GM19328 (cell line): Measurements from ENCODE around the gene RAX.

Experiments
- ATAC-seq: cut with Tn5 transposase; IDR thresholded peaks from one replicate; pipeline ENCODE4 v1.9.1; 2021; ENCODE audit warnings: mild to moderate bottlenecking, moderate library complexity; ENCODE audit not compliant: unreplicated experiment

Gene RAX

GRCh38 chr18:59272891-59273758, at the start of gene RAX:
RAX (minus strand) TSS chr18:59273454; CDS start chr18:59273206, 248 bp downstream.
- ATAC-seq: no peak

- no peak for ATAC-seq
Measured at GRCh38 chr18:59318460-59319050, 45.3 kb upstream of the RAX start, which contains the start of gene CPLX4. CPLX4 (minus strand) TSS chr18:59318649; CDS start chr18:59318462, 187 bp downstream.

DNA sequence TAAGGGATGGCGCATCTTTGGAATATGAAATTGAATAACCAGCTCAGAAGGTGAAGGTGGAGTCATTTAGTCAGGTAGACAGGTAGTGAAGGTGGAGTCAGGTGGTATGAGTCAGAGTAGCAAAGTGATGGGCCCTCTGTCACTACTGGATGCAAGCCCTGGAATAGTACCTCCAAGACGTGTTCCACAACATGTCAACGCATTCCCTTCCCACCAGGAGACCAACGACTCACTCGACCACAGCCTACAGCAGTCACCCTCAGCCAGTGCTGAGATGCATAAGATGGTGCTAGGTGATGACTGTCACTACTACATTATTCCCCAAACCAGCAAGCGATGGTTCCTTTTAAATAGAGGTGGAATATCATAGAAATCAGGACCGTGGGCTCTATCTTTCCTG, 38.4 kb upstream of the RAX start:
- ATAC-seq: no peak

GRCh38 chr18:59308938-59309260, 35.6 kb upstream of the RAX start:
- no peak for ATAC-seq

GRCh38 chr18:59308248-59308937, 35.1 kb upstream of the RAX start:
- ATAC-seq: peak; percentile 89

DNA sequence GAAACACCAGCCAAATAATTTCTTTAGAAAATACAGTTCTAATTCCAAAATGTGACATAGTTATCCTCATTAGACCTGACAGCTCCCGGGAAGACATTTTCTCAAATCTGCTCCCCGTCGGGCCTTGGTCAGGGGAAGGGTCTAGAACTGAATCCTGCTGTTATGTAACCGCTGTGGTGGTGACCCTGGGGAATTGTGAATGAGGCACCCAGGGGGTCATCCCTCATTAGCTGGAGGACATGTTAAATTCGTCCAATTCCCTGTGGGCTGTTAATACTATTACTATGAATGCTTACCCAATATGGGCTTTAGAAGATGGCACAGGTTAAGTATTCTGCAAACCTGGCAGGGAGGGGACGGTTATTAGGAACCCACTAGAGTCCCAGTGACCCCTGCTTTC, 33.4 kb upstream of the RAX start:
- ATAC-seq: no peak

DNA sequence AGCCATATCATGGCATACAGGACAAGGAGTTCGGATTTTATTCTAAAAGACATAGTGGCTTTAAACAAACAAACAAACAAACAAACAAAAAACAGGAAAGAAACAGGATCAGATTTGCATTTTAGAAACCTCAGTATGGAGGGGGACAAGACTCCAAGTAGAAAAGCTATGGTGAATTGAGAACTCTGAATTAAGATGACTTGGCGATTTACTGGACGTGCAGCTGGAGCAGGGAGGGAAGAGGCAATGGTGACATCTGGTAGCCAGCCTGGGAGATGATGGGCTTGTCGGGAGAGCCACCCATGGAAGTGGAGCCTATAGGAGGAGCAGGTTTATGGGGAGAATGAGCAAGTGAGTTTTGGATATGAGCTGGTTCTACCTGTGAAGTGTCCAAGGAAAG, 32.0 kb upstream of the RAX start:
- ATAC-seq: no peak

- ATAC-seq: no peak
Measured at GRCh38 chr18:59303656-59304195, 30.5 kb upstream of the RAX start.

DNA sequence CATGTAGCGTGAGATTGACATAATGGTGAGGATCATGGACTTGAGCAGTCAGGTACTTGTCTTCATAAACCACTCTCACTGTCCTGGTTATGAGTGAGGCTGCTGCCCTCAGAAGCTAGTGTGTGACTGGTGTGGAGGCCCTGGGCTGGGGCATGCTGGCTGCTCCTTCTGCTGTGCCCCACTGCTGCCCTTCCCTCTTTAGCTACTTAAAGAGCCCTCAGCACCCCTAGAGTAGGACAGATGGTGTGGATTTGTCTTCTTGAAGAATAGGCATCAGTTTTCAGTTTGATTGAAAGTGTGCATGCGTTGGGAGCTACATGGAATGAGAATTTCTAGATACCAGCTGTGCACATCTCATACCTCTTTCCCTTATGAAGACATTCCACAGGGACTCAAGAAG, 29.8 kb upstream of the RAX start:
- no peak for ATAC-seq

- no peak for ATAC-seq
Measured at GRCh38 chr18:59301929-59302328, 28.7 kb upstream of the RAX start.

DNA sequence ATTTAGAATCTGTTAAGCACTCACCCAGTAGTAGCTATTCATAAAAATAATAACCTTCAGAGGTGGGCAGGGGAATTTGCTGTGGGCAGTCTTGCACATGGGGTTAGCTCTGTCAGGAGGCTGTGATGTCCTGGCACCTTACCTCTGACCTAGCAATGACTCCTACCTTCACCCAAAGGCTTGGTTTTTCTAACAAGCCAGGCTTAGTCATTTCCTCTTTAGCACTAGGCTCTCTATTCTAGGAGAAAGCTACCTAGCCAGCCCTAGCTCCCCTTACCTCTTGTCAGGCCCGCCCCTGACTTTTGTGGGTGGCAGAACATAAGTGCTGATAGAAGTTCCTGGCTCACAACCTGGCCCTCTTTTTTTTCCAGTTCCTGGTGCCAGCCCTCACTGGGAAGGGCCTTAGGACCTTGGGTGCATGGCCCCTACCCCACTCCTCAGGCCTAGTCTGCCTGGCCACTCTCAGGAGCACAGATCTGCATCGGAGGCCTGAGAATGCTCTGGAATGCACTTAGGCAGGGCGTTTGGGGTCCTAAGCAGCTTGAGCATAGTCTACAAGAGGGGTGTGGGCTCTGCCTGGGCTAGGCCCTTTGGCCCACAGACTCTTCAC, 27.5 kb upstream of the RAX start:
- no peak for ATAC-seq

DNA sequence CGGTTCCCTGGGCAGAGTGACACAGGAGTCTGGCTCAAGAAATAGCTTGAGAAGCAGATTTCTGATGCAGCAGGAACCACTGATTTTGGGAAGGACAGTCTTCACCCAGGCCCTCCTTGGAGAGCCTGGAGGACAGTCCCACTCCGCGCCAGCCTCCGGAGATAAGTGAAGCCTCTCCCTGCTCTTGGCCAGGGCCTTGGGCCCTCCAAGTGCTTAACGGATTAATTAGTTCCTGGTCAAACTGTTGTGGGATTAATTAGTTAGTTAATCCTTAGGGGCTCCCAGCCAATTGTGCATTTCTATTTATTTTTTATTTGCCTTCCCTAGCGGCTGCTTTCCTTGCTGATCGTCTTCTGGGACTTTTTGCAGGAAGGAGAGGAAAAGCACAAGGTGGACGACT, 25.6 kb upstream of the RAX start:
- ATAC-seq: no peak

DNA sequence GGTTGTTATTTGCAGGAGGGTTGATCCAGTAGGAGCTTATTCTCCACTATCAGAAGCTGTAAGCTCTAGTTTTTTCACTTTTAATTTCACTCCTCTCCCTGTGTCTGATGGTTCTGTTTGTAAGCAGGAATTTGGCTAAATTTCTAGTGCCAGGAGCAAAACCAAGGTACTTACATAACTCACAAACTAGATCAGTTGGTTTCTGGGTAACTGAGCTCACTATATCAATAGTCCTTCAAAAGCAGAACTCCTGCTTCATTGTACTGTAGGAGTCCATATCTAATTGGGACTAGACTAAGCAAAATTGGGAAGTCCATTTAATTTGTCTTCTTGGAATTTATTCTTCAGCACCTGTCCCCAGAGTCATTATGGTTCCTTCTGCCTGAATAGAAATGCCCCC, 20.1 kb upstream of the RAX start:
- no peak for ATAC-seq

- no peak for ATAC-seq
Measured at GRCh38 chr18:59286341-59286740, 13.1 kb upstream of the RAX start.

- no peak for ATAC-seq
Measured at GRCh38 chr18:59282341-59282740, 9.1 kb upstream of the RAX start.

- ATAC-seq: no peak
Measured at GRCh38 chr18:59279722-59280121, 6.5 kb upstream of the RAX start.

DNA sequence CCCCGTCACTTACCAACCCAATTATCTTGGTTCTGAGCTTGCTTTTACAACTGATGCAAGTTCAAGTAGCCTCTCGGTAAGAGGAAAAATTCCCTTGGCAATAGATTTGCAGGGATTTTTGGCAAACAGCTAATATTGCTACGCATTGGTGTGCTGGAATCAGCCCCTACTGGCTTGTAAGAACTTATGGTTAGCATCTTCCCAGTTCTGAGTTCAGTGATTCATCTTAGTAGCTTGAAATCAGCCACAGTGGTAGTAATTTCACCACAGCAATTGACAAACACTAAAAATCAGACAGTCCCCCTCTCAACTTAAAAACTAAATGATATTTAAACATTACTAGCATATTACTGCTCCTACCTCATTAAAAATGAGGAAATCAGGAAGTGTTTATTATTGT, 5.9 kb upstream of the RAX start:
- no peak for ATAC-seq

DNA sequence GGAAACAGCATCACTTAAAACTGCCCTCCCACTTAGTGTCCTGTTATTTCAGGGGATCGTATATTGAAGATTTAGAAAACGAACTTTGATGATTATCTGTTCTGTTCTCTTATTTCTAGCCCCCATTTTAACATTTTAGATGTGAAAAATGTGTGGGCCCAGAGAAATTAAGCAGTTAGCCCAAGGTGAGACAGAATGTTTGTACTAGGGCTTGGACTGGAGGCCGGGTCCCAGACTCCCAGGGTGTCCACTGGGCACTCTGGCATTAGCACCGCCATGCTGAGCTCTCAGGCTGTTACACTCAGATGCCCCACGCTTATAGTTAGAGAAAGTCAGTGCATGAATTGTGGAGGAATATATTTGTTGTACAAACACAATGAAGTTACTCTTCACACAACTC, 5.5 kb upstream of the RAX start:
- no peak for ATAC-seq

DNA sequence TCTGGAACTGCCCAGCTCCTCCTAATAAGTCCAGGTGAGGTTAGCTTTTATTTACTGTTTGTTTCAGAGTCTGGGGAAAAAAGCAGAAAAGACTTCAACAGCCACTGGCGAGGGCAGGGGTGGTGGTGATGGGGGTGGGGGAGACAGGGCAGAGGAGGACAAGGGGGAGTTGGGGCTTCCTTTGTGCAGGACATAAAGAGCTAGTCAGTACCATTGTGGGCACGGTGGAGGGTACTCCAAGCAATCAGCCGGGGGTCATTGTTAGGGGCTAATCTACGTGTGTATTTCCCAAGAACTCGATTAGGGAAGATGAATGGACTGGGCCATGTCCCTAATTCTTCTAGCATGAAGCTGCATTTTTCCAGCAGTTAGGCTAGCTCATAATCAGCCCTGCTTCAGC, 2.8 kb upstream of the RAX start:
- ATAC-seq: no peak

DNA sequence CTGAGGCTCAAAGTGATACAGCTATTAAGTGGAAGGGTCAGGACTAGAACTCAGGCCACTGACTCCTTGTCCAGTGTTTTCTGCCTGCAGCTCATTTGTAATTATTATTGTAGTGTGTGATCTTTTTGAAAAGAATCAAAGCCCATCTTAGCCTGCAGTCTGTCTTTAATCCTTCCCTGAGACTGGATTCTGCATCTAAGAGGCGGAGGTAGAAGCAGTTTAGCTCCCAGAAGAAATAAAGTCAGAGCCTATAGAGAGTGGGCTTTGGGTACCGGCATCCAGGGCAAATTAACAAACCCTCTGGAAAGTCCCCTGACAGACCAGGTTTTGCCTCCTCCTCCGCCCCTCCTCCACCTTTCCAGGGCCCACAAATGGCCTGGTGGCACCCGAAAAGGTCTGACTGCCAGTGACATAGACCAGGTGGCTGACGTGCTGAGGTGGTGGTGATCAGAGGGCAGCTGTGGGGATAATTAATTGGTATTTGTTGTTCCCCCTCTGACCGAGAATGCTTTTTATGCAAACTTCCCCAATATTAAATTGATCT, 2.2 kb upstream of the RAX start:
- ATAC-seq: no peak

GRCh38 chr18:59274533-59274928, 1.3 kb upstream of the RAX start:
- no peak for ATAC-seq
